ENCODE measurements around the gene TRAF3. TPM values are rescaled to one million over a fixed set of nuclear protein-coding genes. Genes with fewer than 3 reads are reported as not detected.

Gene TRAF3
- total RNA-seq, 1 experiment from 2014 or later = 11.2 TPM

DNA sequence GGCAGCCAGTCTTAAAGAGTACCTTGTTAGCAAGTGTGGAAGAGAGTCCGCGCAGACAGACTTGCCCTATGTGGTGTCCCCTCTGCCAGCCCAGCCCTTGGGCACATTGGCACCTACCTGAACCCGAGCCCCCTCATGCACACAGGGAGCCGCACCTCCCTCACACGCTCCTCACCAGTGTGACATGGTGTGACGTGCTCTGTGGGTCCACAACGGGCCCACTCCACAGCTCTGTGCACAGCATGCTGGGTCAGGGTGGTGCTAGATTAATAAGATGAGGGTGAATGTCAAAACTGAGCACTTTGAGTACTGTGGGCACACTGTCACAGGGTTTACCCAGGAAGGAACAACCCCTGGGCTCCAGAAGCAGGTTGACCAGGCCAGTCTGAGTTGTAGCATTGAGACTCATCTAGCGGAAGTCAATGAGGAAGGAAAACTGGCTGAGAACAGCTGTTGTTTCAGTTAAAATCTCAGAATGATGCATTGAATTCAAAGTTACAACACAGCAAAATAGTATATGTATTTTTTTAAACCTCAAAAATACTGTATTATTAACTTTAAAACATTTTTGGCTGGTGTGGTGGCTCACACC lies 91.8 kb downstream of the TRAF3 start (continued):
- TF ChIP-seq AFF4 (CRISPR knock-in tag; IDR thresholded peaks at IDR 0.05; ENCODE audit: borderline replicate concordance) (no peak), ETV6 (CRISPR knock-in tag; IDR thresholded peaks at IDR 0.05) (no peak), GRHL2 (CRISPR knock-in tag; IDR thresholded peaks at IDR 0.05; ENCODE audit: insufficient replicate concordance, severe bottlenecking) (no peak), SMAD4 (CRISPR knock-in tag; IDR thresholded peaks at IDR 0.05) (no peak), ZNF317 (CRISPR knock-in tag; IDR thresholded peaks at IDR 0.05; ENCODE audit: borderline replicate concordance, low read depth) (no peak), CREB1 (CRISPR knock-in tag; IDR thresholded peaks at IDR 0.05) (no peak), ZNF138 (CRISPR knock-in tag; conservative IDR thresholded peaks at IDR 0.05) (no peak), ELF4 (CRISPR knock-in tag; IDR thresholded peaks at IDR 0.05; ENCODE audit: low read depth) (no peak), GABPB1 (CRISPR knock-in tag; IDR thresholded peaks at IDR 0.05) (no peak)
- TF ChIP-seq, protein P1, sequence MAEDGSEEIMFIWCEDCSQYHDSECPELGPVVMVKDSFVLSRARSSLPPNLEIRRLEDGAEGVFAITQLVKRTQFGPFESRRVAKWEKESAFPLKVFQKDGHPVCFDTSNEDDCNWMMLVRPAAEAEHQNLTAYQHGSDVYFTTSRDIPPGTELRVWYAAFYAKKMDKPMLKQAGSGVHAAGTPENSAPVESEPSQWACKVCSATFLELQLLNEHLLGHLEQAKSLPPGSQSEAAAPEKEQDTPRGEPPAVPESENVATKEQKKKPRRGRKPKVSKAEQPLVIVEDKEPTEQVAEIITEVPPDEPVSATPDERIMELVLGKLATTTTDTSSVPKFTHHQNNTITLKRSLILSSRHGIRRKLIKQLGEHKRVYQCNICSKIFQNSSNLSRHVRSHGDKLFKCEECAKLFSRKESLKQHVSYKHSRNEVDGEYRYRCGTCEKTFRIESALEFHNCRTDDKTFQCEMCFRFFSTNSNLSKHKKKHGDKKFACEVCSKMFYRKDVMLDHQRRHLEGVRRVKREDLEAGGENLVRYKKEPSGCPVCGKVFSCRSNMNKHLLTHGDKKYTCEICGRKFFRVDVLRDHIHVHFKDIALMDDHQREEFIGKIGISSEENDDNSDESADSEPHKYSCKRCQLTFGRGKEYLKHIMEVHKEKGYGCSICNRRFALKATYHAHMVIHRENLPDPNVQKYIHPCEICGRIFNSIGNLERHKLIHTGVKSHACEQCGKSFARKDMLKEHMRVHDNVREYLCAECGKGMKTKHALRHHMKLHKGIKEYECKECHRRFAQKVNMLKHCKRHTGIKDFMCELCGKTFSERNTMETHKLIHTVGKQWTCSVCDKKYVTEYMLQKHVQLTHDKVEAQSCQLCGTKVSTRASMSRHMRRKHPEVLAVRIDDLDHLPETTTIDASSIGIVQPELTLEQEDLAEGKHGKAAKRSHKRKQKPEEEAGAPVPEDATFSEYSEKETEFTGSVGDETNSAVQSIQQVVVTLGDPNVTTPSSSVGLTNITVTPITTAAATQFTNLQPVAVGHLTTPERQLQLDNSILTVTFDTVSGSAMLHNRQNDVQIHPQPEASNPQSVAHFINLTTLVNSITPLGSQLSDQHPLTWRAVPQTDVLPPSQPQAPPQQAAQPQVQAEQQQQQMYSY (CRISPR knock-in tag; IDR thresholded peaks at IDR 0.05) = no peak
- TF ChIP-seq, protein P2, sequence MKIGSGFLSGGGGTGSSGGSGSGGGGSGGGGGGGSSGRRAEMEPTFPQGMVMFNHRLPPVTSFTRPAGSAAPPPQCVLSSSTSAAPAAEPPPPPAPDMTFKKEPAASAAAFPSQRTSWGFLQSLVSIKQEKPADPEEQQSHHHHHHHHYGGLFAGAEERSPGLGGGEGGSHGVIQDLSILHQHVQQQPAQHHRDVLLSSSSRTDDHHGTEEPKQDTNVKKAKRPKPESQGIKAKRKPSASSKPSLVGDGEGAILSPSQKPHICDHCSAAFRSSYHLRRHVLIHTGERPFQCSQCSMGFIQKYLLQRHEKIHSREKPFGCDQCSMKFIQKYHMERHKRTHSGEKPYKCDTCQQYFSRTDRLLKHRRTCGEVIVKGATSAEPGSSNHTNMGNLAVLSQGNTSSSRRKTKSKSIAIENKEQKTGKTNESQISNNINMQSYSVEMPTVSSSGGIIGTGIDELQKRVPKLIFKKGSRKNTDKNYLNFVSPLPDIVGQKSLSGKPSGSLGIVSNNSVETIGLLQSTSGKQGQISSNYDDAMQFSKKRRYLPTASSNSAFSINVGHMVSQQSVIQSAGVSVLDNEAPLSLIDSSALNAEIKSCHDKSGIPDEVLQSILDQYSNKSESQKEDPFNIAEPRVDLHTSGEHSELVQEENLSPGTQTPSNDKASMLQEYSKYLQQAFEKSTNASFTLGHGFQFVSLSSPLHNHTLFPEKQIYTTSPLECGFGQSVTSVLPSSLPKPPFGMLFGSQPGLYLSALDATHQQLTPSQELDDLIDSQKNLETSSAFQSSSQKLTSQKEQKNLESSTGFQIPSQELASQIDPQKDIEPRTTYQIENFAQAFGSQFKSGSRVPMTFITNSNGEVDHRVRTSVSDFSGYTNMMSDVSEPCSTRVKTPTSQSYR (CRISPR knock-in tag; IDR thresholded peaks at IDR 0.05) = no peak

DNA sequence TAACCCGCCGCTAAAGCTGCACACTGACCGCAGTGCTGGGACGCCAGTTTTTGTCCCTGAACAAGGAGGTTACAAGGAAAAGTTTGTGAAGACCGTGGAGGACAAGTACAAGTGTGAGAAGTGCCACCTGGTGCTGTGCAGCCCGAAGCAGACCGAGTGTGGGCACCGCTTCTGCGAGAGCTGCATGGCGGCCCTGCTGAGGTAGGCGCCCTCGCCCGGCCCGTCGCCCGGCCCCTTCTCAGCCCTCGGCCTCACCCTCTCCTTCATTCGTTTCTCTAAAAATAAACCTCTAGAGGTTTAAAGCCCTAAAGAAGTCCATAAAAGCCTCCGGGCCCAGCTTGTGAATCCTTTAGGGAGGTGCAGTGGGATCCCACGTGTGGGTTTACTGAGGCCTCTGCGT lies 93.0 kb downstream of the TRAF3 start:
- DNase-seq (ENCODE audit: low spot score) = no peak
- no peaks in the 10 kb centered on the region for H3K9me3 Mint-ChIP-seq

More for the DNA sequence above, 93.0 kb downstream of the TRAF3 start:
- ChIA-PET POLR2A (no interaction called here), CTCF (interaction anchor here (1.9 kb wide), 1 partner anchor 175 kb away, joined by 5 read pairs; no protein-coding TSS in a partner anchor)
- no peaks in the 10 kb centered on the region; the same call in 1 of the 2 replicates for H3K27me3 Mint-ChIP-seq (ENCODE audit: low read depth)
- peaks cover 5% of the 10 kb centered on the region; the same call in 1 of the 2 replicates for H3K4me1 Mint-ChIP-seq
- peak overlapping the region; percentile 77; the same call in 1 of the 2 replicates for H3K27ac Mint-ChIP-seq
- no peak for ATAC-seq
- H3K36me3 Mint-ChIP-seq = no peaks in the 10 kb centered on the region
- no peak overlapping the region for H3K4me3 Mint-ChIP-seq
- TF ChIP-seq, protein P2 (CRISPR knock-in tag; IDR thresholded peaks at IDR 0.05) = no peak
- TF ChIP-seq NR2C2 (CRISPR knock-in tag; IDR thresholded peaks at IDR 0.05) (no peak), MYBL2 (CRISPR knock-in tag; IDR thresholded peaks at IDR 0.05) (no peak), E2F1 (CRISPR knock-in tag; IDR thresholded peaks at IDR 0.05) (no peak), ELF4 (CRISPR knock-in tag; IDR thresholded peaks at IDR 0.05; ENCODE audit: low read depth) (no peak)
- TF ChIP-seq, protein P3, sequence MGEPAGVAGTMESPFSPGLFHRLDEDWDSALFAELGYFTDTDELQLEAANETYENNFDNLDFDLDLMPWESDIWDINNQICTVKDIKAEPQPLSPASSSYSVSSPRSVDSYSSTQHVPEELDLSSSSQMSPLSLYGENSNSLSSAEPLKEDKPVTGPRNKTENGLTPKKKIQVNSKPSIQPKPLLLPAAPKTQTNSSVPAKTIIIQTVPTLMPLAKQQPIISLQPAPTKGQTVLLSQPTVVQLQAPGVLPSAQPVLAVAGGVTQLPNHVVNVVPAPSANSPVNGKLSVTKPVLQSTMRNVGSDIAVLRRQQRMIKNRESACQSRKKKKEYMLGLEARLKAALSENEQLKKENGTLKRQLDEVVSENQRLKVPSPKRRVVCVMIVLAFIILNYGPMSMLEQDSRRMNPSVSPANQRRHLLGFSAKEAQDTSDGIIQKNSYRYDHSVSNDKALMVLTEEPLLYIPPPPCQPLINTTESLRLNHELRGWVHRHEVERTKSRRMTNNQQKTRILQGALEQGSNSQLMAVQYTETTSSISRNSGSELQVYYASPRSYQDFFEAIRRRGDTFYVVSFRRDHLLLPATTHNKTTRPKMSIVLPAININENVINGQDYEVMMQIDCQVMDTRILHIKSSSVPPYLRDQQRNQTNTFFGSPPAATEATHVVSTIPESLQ (CRISPR knock-in tag; IDR thresholded peaks at IDR 0.05) = no peak

Data from WTC11 (cell line).